WTC11 (cell line): ENCODE measurements around the gene RIPOR3.

Source experiments
- CTCF ChIP-seq: fragments of 200-600 bp; IDR thresholded peaks from 2 replicates; pipeline ENCODE4 v1.8.0; 2022; ENCODE audit warnings: antibody characterized with exemption
- ZNF138 ChIP-seq: sonication (generic); formaldehyde crosslinking; conservative IDR thresholded peaks from 2 replicates; pipeline ENCODE4 v1.8.1; 2022; ENCODE audit warnings: mild to moderate bottlenecking, moderate library complexity, missing genetic modification reagents

GRCh38 chr20:50731930-50732690 lies 40.8 kb upstream of the RIPOR3 start:
- TF ChIP-seq CTCF (no peak), ZNF138 (CRISPR knock-in tag) (no peak)
